Lung (tissue), 12 donors: Measurements from ENCODE around the gene C9orf85. TPM values are rescaled to one million over a fixed set of nuclear protein-coding genes. Genes with fewer than 3 reads are reported as not detected.

Source experiments
- ATAC-seq: fragments of 200-7000 bp; cut with Tn5 transposase; one replicate; pipeline ENCODE4 v1.9.1; 2020; ENCODE audit warnings: moderate number of reproducible peaks; ENCODE audit not compliant: insufficient read depth, low FRiP score
- DNase-seq, 3 donors: peaks; one replicate each; pipeline ENCODE4 v3.0.0-alpha.2; 2013 to 2017
- H3K27ac ChIP-seq, 2 donors: one replicate each; pipeline ENCODE4 v1.5.1; 2013; ENCODE audit warnings: mild to moderate bottlenecking in 2 of 2, moderate library complexity in 2 of 2, control low read depth in 1 of 2, inconsistent platforms in 1 of 2, low read depth in 1 of 2, low read length in 1 of 2
- H3K27me3 ChIP-seq, 3 donors: one replicate each; pipeline ENCODE4 v1.5.1; 2013; ENCODE audit warnings: low read length in 2 of 3; ENCODE audit not compliant: control insufficient read depth in 3 of 3, insufficient read depth in 3 of 3
- H3K36me3 ChIP-seq, 4 donors: one replicate each; pipeline ENCODE4 v1.5.1; 2013; ENCODE audit warnings: low read length in 4 of 4, mild to moderate bottlenecking in 1 of 4, moderate library complexity in 1 of 4; ENCODE audit not compliant: control insufficient read depth in 4 of 4, insufficient read depth in 4 of 4
- H3K4me1 ChIP-seq, 5 donors: one replicate each; pipeline ENCODE4 v1.5.1; 2013; ENCODE audit warnings: low read length in 5 of 5, mild to moderate bottlenecking in 2 of 5, moderate library complexity in 1 of 5; ENCODE audit not compliant: control insufficient read depth in 5 of 5, insufficient read depth in 5 of 5
- H3K4me3 ChIP-seq: one replicate; pipeline ENCODE4 v1.5.1; 2013; ENCODE audit warnings: mild to moderate bottlenecking, control low read depth, moderate library complexity
- H3K9ac ChIP-seq, 2 donors: one replicate each; pipeline ENCODE4 v1.5.1; 2013; ENCODE audit warnings: low read length in 2 of 2, control low read depth in 1 of 2; ENCODE audit not compliant: insufficient read depth in 1 of 2
- H3K9me3 ChIP-seq, 4 donors: one replicate each; pipeline ENCODE4 v1.5.1; 2013; ENCODE audit warnings: low read length in 3 of 4, mild to moderate bottlenecking in 1 of 4, moderate library complexity in 1 of 4; ENCODE audit not compliant: control insufficient read depth in 4 of 4, insufficient read depth in 3 of 4
- CTCF ChIP-seq: IDR thresholded peaks from 2 replicates; pipeline ENCODE4 v1.5.1; 2012; ENCODE audit warnings: mild to moderate bottlenecking; ENCODE audit errors: control extremely low read depth, extremely low read depth
- WGBS, 2 donors: extraction: QIAGEN DNeasy Blood & Tissue Kit; methylation state at CpG; one replicate each; pipeline ENCODE4 v1.1.7; 2013; 5-methylcytosine and 5-hydroxymethylcytosine counted together
- polyA plus RNA-seq, 2 donors: library from polyadenylated mRNA; stranded (reverse); fragments of 200-250 nt; gene quantifications; one replicate each; pipeline ENCODE4 v1.2.1, GENCODE V29; 2013
- total RNA-seq, 2 donors: library from RNA; depleted of rRNA in 1 of 2; stranded (reverse); fragments of >200 nt in 1 of 2; gene quantifications; one replicate each; pipeline ENCODE4 v1.2.1, GENCODE V29; 2014 to 2021
- donor health status: control.
- donor health status: control.
- donor health status: Bipolar disorder and iron deficiency.
- donor health status: healthy.
- donor health status: DM: yes; HTN: yes; CAD: no.

The C9orf85 gene
- total and polyA plus RNA-seq, 4 donors, result 6.1 to 17.3 (median 7.9) TPM

DNA sequence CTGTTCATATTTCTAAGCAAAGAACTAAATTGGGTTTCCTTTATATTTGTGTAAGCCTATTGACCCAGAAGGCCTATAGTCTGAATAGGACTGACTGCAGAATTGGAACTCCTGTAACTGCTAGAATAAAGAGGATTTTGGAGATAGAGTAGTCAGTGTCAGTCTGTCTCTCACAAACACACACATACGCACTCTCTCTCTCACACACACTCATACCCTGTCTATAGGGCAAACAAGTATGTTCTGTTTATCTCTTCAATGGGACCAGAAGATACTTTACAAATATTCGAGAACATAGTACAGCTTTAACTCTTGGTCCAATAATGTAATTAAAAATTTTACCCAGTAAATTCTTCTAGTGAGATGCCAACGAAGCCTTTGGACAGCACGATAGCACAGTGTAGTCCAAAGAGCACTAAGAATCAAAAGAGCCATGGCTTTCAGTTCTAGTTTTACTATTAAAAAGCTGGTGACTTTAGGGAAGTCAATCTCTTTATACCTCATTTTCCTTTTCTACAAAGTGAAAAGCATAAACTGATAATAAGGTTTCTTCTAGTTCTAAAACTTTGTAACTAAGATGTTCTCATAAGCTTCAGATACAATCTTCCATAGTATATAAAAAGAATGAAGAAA, 19.8 kb upstream of the C9orf85 start:
- 87 to 89% methylated on average over 4 of the region's 4 CpGs for WGBS, 2 donors

DNA sequence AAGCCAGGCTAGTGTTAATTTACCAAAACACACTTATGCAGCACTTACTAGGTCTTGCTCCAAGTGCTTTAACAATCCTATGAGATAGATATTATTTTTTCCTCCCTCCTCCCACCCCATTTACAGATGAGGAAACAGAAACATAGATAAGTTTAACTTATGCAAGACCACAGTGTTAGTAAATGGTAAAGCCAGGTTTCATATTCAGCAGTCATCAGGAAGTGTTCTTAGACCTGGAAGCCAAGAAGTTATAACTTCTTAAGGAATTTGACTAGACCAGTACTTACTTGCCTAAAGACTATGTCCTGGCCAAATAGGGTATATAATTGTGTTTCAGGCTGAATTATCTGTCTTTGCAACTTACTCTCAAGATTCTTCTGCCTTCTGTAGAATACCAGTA, 16.3 kb upstream of the C9orf85 start:
- Histone ChIP-seq H3K27me3 (no peaks in the 10 kb centered on the region), H3K27ac (no peak overlapping the region), H3K4me1 (peaks cover 0 to 12% (median 0%) of the 10 kb centered on the region in 5 donors), H3K4me3 (no peak overlapping the region), H3K9me3 (no peaks in the 10 kb centered on the region), H3K9ac (no peak overlapping the region), H3K36me3 (no peaks in the 10 kb centered on the region)
- ATAC-seq, result no peak
- no peak for TF ChIP-seq CTCF
- no peak for DNase-seq

More for the DNA sequence above, 19.8 kb upstream of the C9orf85 start:
- Histone ChIP-seq H3K4me3 (no peak overlapping the region), H3K4me1 (peaks cover 0 to 13% (median 0%) of the 10 kb centered on the region in 5 donors), H3K36me3 (no peaks in the 10 kb centered on the region), H3K9me3 (no peaks in the 10 kb centered on the region), H3K27ac (no peak overlapping the region), H3K27me3 (no peaks in the 10 kb centered on the region), H3K9ac (no peak overlapping the region)
- no peak for TF ChIP-seq CTCF
- DNase-seq (no peak), ATAC-seq (no peak)

DNA sequence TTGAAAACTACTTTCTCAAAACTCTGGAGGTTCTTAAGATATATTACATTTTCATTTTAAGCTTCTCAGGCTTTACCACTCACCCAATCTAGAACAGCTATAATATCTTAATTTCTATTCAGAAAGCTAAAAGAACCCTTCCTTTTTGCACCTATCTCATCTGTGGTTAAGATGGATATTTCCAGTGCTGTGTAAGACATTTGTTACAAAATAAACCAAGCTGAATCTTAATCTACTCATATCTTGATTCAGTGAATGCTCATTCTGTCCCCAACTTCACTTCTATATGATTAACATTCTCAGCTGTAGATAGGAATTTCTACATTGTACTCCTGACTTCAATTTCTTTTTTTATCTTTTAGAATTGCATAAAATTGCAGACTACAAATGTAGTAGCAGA, 15.5 kb upstream of the C9orf85 start:
- no peaks in the 10 kb centered on the region for H3K36me3 ChIP-seq
- H3K27ac ChIP-seq, result no peak overlapping the region
- no peak for TF ChIP-seq CTCF
- peaks cover 0 to 12% (median 0%) of the 10 kb centered on the region in 5 donors for H3K4me1 ChIP-seq
- DNase-seq (no peak), ATAC-seq (no peak)
- no peaks in the 10 kb centered on the region for H3K9me3 ChIP-seq
- no peak overlapping the region for H3K4me3 ChIP-seq
- no peak overlapping the region for H3K9ac ChIP-seq
- no peaks in the 10 kb centered on the region for H3K27me3 ChIP-seq

DNA sequence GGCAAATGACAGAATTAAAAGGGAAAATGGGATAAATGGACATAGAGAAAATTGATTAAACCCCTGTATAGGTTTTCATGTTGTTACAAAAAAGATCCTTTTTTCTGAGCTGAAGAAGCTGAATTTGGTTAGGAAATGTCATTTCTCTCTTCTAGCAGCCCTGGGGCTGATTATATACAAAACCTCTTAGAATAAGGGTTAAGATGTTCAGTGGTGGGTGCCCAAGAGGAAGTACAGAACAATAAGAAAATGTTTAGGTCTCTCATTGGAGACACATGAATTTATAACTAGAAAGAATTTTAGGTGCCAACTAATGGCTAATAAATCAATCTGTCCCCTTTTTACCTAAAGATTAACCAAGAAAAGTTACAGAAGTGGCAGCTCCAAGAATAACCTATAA, 14.7 kb upstream of the C9orf85 start:
- DNase-seq, result no peak
- H3K9me3 ChIP-seq, result no peaks in the 10 kb centered on the region
- peaks cover 0 to 12% (median 0%) of the 10 kb centered on the region in 5 donors for H3K4me1 ChIP-seq

More for the DNA sequence above, 14.7 kb upstream of the C9orf85 start:
- ATAC-seq, result no peak
- no peaks in the 10 kb centered on the region for H3K27me3 ChIP-seq
- no peak overlapping the region for H3K4me3 ChIP-seq
- H3K9ac ChIP-seq, result no peak overlapping the region
- no peaks in the 10 kb centered on the region for H3K36me3 ChIP-seq
- H3K27ac ChIP-seq, result no peak overlapping the region
- TF ChIP-seq CTCF, result no peak
